ENCODE data around the gene KCNA10.

- TF ChIP-seq CTCF (IDR thresholded peaks at IDR 0.05 in 8 of 11, conservative IDR thresholded peaks at IDR 0.05 in 3 of 11) (no peak), POLR2A (IDR thresholded peaks at IDR 0.05) (no peak)
Observed at GRCh38 chr1:110504226-110504625, 14.7 kb downstream of the KCNA10 start.
